ENCODE results near the gene PTK7.
A peak's percentile ranks its signal among the peaks of the same experiment; 100 is the strongest.
"Not testable (repeated sequence)": the region's sequence is repeated elsewhere in the genome, so short reads cannot be mapped to it uniquely, and the experiment has no call there.

The PTK7 gene

GRCh38 chr6:43138267-43138666 lies 62.2 kb downstream of the PTK7 start:
- TF ChIP-seq CTCF (IDR thresholded peaks at IDR 0.05; ENCODE audit: low read depth, low read length, missing control alignments): no peak
- DNase-seq (ENCODE audit: low read depth): no peak
- H3K4me3 ChIP-seq (ENCODE audit: low read depth, low read length): no peak overlapping the region

GRCh38 chr6:43139973-43140372 lies 63.9 kb downstream of the PTK7 start:
- DNase-seq (ENCODE audit: low read depth); H3K4me3 ChIP-seq (ENCODE audit: low read depth, low read length): not testable (repeated sequence)

- no peak overlapping the region for H3K4me3 ChIP-seq (ENCODE audit: low read depth, low read length)
- no peak for TF ChIP-seq CTCF (IDR thresholded peaks at IDR 0.05; ENCODE audit: low read depth, low read length, missing control alignments)
- no peak for DNase-seq (ENCODE audit: low read depth)
Measured at GRCh38 chr6:43141644-43142043, 65.5 kb downstream of the PTK7 start.

- TF ChIP-seq CTCF (IDR thresholded peaks at IDR 0.05; ENCODE audit: low read depth, low read length, missing control alignments): no peak
- no peak overlapping the region for H3K4me3 ChIP-seq (ENCODE audit: low read depth, low read length)
- no peak for DNase-seq (ENCODE audit: low read depth)
Measured at GRCh38 chr6:43142101-43142500, 66.0 kb downstream of the PTK7 start.

- H3K4me3 ChIP-seq (ENCODE audit: low read depth, low read length): no peak overlapping the region
- TF ChIP-seq CTCF (IDR thresholded peaks at IDR 0.05; ENCODE audit: low read depth, low read length, missing control alignments): peak; percentile 92
- no peak for DNase-seq (ENCODE audit: low read depth)
Measured at GRCh38 chr6:43143235-43144128, 67.4 kb downstream of the PTK7 start.

GRCh38 chr6:43144879-43145278 lies 68.8 kb downstream of the PTK7 start:
- no peak for TF ChIP-seq CTCF (IDR thresholded peaks at IDR 0.05; ENCODE audit: low read depth, low read length, missing control alignments)
- H3K4me3 ChIP-seq (ENCODE audit: low read depth, low read length): no peak overlapping the region
- DNase-seq (ENCODE audit: low read depth): no peak

GRCh38 chr6:43146261-43146660 lies 70.1 kb downstream of the PTK7 start:
- DNase-seq (ENCODE audit: low read depth): no peak
- H3K4me3 ChIP-seq (ENCODE audit: low read depth, low read length): no peak overlapping the region
- TF ChIP-seq CTCF (IDR thresholded peaks at IDR 0.05; ENCODE audit: low read depth, low read length, missing control alignments): no peak

All from GM12864 (cell line).